ENCODE measurements around the gene DSCAML1. TPM values are rescaled to one million over a fixed set of nuclear protein-coding genes. Genes with fewer than 3 reads are reported as not detected.

The DSCAML1 gene
- total RNA-seq, 1 experiment from 2014 or later, result not detected

- no peak for DNase-seq (ENCODE audit: low read depth)
Measured at GRCh38 chr11:117697319-117697718, 99.7 kb downstream of the DSCAML1 start.

- DNase-seq (ENCODE audit: low read depth), result no peak
Measured at GRCh38 chr11:117696540-117696939, 100.5 kb downstream of the DSCAML1 start.

GRCh38 chr11:117693344-117693743 lies 103.7 kb downstream of the DSCAML1 start:
- no peak for DNase-seq (ENCODE audit: low read depth)

GRCh38 chr11:117691516-117691915 lies 105.5 kb downstream of the DSCAML1 start:
- DNase-seq (ENCODE audit: low read depth), result no peak

- no peak for DNase-seq (ENCODE audit: low read depth)
Measured at GRCh38 chr11:117691218-117691514, 105.8 kb downstream of the DSCAML1 start.

- DNase-seq (ENCODE audit: low read depth), result peak; percentile 2
Measured at GRCh38 chr11:117690484-117691217, 106.4 kb downstream of the DSCAML1 start.

- no peak for DNase-seq (ENCODE audit: low read depth)
Measured at GRCh38 chr11:117688255-117688797, 108.7 kb downstream of the DSCAML1 start.

GRCh38 chr11:117687776-117688175 lies 109.2 kb downstream of the DSCAML1 start:
- no peak for DNase-seq (ENCODE audit: low read depth)

GRCh38 chr11:117686711-117687110 lies 110.3 kb downstream of the DSCAML1 start:
- no peak for DNase-seq (ENCODE audit: low read depth)

GRCh38 chr11:117685566-117685965 lies 111.5 kb downstream of the DSCAML1 start:
- DNase-seq (ENCODE audit: low read depth), result no peak

- DNase-seq (ENCODE audit: low read depth), result no peak
Measured at GRCh38 chr11:117684731-117685130, 112.3 kb downstream of the DSCAML1 start.

- DNase-seq (ENCODE audit: low read depth), result no peak
Measured at GRCh38 chr11:117684111-117684510, 112.9 kb downstream of the DSCAML1 start.

- DNase-seq (ENCODE audit: low read depth), result no peak
Measured at GRCh38 chr11:117681438-117681837, 115.6 kb downstream of the DSCAML1 start.

GRCh38 chr11:117679461-117679860 lies 117.6 kb downstream of the DSCAML1 start:
- no peak for DNase-seq (ENCODE audit: low read depth)

GRCh38 chr11:117678658-117679406 lies 118.2 kb downstream of the DSCAML1 start:
- no peak for DNase-seq (ENCODE audit: low read depth)

- DNase-seq (ENCODE audit: low read depth), result no peak
Measured at GRCh38 chr11:117677729-117678310, 119.2 kb downstream of the DSCAML1 start.

- no peak for DNase-seq (ENCODE audit: low read depth)
Measured at GRCh38 chr11:117676501-117676900, 120.5 kb downstream of the DSCAML1 start.

GRCh38 chr11:117673602-117674001 lies 123.4 kb downstream of the DSCAML1 start:
- no peak for DNase-seq (ENCODE audit: low read depth)

- no peak for DNase-seq (ENCODE audit: low read depth)
Measured at GRCh38 chr11:117671370-117671769, 125.6 kb downstream of the DSCAML1 start.

- no peak for DNase-seq (ENCODE audit: low read depth)
Measured at GRCh38 chr11:117670924-117671323, 126.1 kb downstream of the DSCAML1 start.

- DNase-seq (ENCODE audit: low read depth), result no peak
Measured at GRCh38 chr11:117670443-117670842, 126.6 kb downstream of the DSCAML1 start.

- no peak for DNase-seq (ENCODE audit: low read depth)
Measured at GRCh38 chr11:117669616-117670015, 127.4 kb downstream of the DSCAML1 start.

GRCh38 chr11:117669062-117669461 lies 128.0 kb downstream of the DSCAML1 start:
- DNase-seq (ENCODE audit: low read depth), result no peak

Data from M059J (cell line).